HEK293 (cell line): ENCODE measurements around the gene SIDT2.

Source experiments
- CTCF ChIA-PET: fragments of 350-600 bp; formaldehyde crosslinking; extraction: SDS; loops from one replicate; lab custom pipeline; 2021; ENCODE audit warnings: antibody characterized with exemption; lab: Yijun Ruan, JAX
- POLR2A ChIA-PET: fragments of 300-600 bp; formaldehyde crosslinking; extraction: SDS; loops from one replicate; lab custom pipeline; 2020; ENCODE audit warnings: antibody characterized with exemption, inconsistent platforms; lab: Yijun Ruan, JAX
- H3K27ac ChIP-seq: fragments of 200-500 bp; sonication (Bioruptor generic); 2 replicates; pipeline ENCODE4 v1.5.1; 2014; ENCODE audit warnings: low read depth, low read length, control low read depth, inconsistent platforms; ENCODE audit errors: extremely low read depth
- H3K36me3 ChIP-seq, 2 experiments: fragments of 200-500 bp in 1 of 2; sonication (Bioruptor generic) in 1 of 2; 1 replicate in 1 of 2; 2 replicates in 1 of 2; pipeline ENCODE4 v1.5.1; 2014 to 2017; ENCODE audit warnings: inconsistent platforms in 2 of 2, low read length in 2 of 2; ENCODE audit not compliant: control insufficient read depth in 2 of 2, insufficient read depth in 1 of 2
- H3K4me1 ChIP-seq: fragments of 200-500 bp; sonication (Bioruptor generic); 2 replicates; pipeline ENCODE4 v1.5.1; 2014; ENCODE audit warnings: mild to moderate bottlenecking, low read length, inconsistent platforms; ENCODE audit not compliant: control insufficient read depth, insufficient read depth
- H3K4me3 ChIP-seq: 2 replicates; pipeline ENCODE4 v1.5.1; 2011; ENCODE audit warnings: low read depth, mild to moderate bottlenecking, control low read depth, low read length, moderate library complexity
- H3K9me3 ChIP-seq: fragments of 200-500 bp; sonication (Bioruptor generic); 2 replicates; pipeline ENCODE4 v1.5.1; 2014; ENCODE audit warnings: low read depth, low read length, inconsistent platforms; ENCODE audit not compliant: control insufficient read depth, insufficient read depth
- FEZF1 ChIP-seq: fragments of 450-650 bp; formaldehyde crosslinking; IDR thresholded peaks from 2 replicates; pipeline ENCODE4 v1.5.1; 2016; ENCODE audit warnings: missing biosample characterization, missing genetic modification characterization
- HOXC10 ChIP-seq: sonication (generic); formaldehyde crosslinking; IDR thresholded peaks from 2 replicates; pipeline ENCODE4 v1.8.1; 2023; ENCODE audit warnings: mild to moderate bottlenecking, missing genetic modification reagents
- MEIS1 ChIP-seq: sonication (generic); formaldehyde crosslinking; IDR thresholded peaks from 2 replicates; pipeline ENCODE4 v1.8.1; 2022; ENCODE audit warnings: missing genetic modification reagents, mild to moderate bottlenecking, borderline replicate concordance
- MZF1 ChIP-seq: fragments of 450-650 bp; formaldehyde crosslinking; IDR thresholded peaks from 2 replicates; pipeline ENCODE4 v1.5.1; 2017; ENCODE audit warnings: missing biosample characterization, missing genetic modification characterization, borderline replicate concordance
- OSR2 ChIP-seq: fragments of 450-650 bp; formaldehyde crosslinking; IDR thresholded peaks from 2 replicates; pipeline ENCODE4 v1.5.1; 2016; ENCODE audit warnings: missing biosample characterization, missing genetic modification characterization
- ZBTB20 ChIP-seq: fragments of 450-650 bp; formaldehyde crosslinking; IDR thresholded peaks from 2 replicates; pipeline ENCODE4 v1.5.1; 2016; ENCODE audit warnings: missing biosample characterization, missing genetic modification characterization
- ZEB2 ChIP-seq: fragments of 450-650 bp; formaldehyde crosslinking; IDR thresholded peaks from 2 replicates; pipeline ENCODE4 v1.5.1; 2016; ENCODE audit warnings: missing biosample characterization, missing genetic modification characterization
- ZFHX2 ChIP-seq: fragments of 450-650 bp; formaldehyde crosslinking; conservative IDR thresholded peaks from 2 replicates; pipeline ENCODE4 v1.5.1; 2016; ENCODE audit warnings: missing biosample characterization, missing genetic modification characterization
- ZNF169 ChIP-seq: fragments of 450-650 bp; formaldehyde crosslinking; IDR thresholded peaks from 2 replicates; pipeline ENCODE4 v1.5.1; 2016; ENCODE audit warnings: missing biosample characterization, missing genetic modification characterization
- ZNF2 ChIP-seq: fragments of 450-650 bp; formaldehyde crosslinking; IDR thresholded peaks from 2 replicates; pipeline ENCODE4 v1.5.1; 2016; ENCODE audit warnings: missing biosample characterization, missing genetic modification characterization
- ZNF221 ChIP-seq: fragments of 450-650 bp; formaldehyde crosslinking; IDR thresholded peaks from 2 replicates; pipeline ENCODE4 v1.5.1; 2017; ENCODE audit warnings: missing biosample characterization, missing genetic modification characterization, borderline replicate concordance
- ZNF391 ChIP-seq: fragments of 450-650 bp; formaldehyde crosslinking; IDR thresholded peaks from 2 replicates; pipeline ENCODE4 v1.5.1; 2016; ENCODE audit warnings: low read depth, missing biosample characterization, missing genetic modification characterization, borderline replicate concordance
- ZNF394 ChIP-seq: fragments of 450-650 bp; formaldehyde crosslinking; IDR thresholded peaks from 2 replicates; pipeline ENCODE4 v1.5.1; 2016; ENCODE audit warnings: missing biosample characterization, missing genetic modification characterization, mild to moderate bottlenecking, moderate library complexity, borderline replicate concordance
- ZNF549 ChIP-seq: fragments of 450-650 bp; IDR thresholded peaks from 2 replicates; pipeline ENCODE4 v1.5.1; 2018; ENCODE audit warnings: missing biosample characterization, missing genetic modification characterization, mild to moderate bottlenecking, inconsistent platforms, moderate library complexity
- ZNF596 ChIP-seq: fragments of 450-650 bp; IDR thresholded peaks from 2 replicates; pipeline ENCODE4 v1.5.0; 2018; ENCODE audit warnings: missing biosample characterization, mild to moderate bottlenecking, missing genetic modification characterization, moderate library complexity
- ZNF621 ChIP-seq: fragments of 450-650 bp; formaldehyde crosslinking; IDR thresholded peaks from 2 replicates; pipeline ENCODE4 v1.5.1; 2017; ENCODE audit warnings: missing biosample characterization, missing genetic modification characterization
- ZNF624 ChIP-seq: fragments of 450-650 bp; formaldehyde crosslinking; IDR thresholded peaks from 2 replicates; pipeline ENCODE4 v1.5.1; 2017; ENCODE audit warnings: missing biosample characterization, missing genetic modification characterization
- ZNF626 ChIP-seq: fragments of 450-650 bp; sonication (Bioruptor Pico); formaldehyde crosslinking; IDR thresholded peaks from 2 replicates; pipeline ENCODE4 v1.5.1; 2018; ENCODE audit warnings: missing biosample characterization, missing genetic modification characterization, inconsistent platforms
- ZNF777 ChIP-seq: fragments of 450-650 bp; formaldehyde crosslinking; IDR thresholded peaks from 2 replicates; pipeline ENCODE4 v1.5.1; 2017; ENCODE audit warnings: missing biosample characterization, missing genetic modification characterization, borderline replicate concordance
- ZNF830 ChIP-seq: fragments of 450-650 bp; IDR thresholded peaks from 2 replicates; pipeline ENCODE4 v1.5.0; 2018; ENCODE audit warnings: missing biosample characterization, missing genetic modification characterization, low read depth, mild to moderate bottlenecking, moderate library complexity
- TF ChIP-seq, protein P1 (sequence below): fragments of 450-650 bp; formaldehyde crosslinking; conservative IDR thresholded peaks from 2 replicates; pipeline ENCODE4 v1.5.1; 2016; ENCODE audit warnings: low read depth, missing biosample characterization, missing genetic modification characterization
- TF ChIP-seq, protein P2 (sequence below): fragments of 450-650 bp; formaldehyde crosslinking; IDR thresholded peaks from 2 replicates; pipeline ENCODE4 v1.5.1; 2016; ENCODE audit warnings: missing biosample characterization, missing genetic modification characterization, borderline replicate concordance
- TF ChIP-seq, protein P3 (sequence below): fragments of 450-650 bp; formaldehyde crosslinking; IDR thresholded peaks from 2 replicates; pipeline ENCODE4 v1.5.1; 2016; ENCODE audit warnings: missing biosample characterization, missing genetic modification characterization
- TF ChIP-seq, protein P4 (sequence below): fragments of 450-650 bp; formaldehyde crosslinking; IDR thresholded peaks from 2 replicates; pipeline ENCODE4 v1.5.1; 2016; ENCODE audit warnings: missing biosample characterization, missing genetic modification characterization, borderline replicate concordance

SIDT2 gene

GRCh38 chr11:117195761-117196160 lies 17.2 kb downstream of the SIDT2 start:
- Histone ChIP-seq H3K36me3 (peaks cover 0 to 48% of the 10 kb centered on the region in 2 experiments; a peak in 1 of 3 replicates), H3K27ac (no peak overlapping the region), H3K4me1 (no peaks in the 10 kb centered on the region), H3K4me3 (no peak overlapping the region), H3K9me3 (no peaks in the 10 kb centered on the region)
- TF ChIP-seq, protein P1, sequence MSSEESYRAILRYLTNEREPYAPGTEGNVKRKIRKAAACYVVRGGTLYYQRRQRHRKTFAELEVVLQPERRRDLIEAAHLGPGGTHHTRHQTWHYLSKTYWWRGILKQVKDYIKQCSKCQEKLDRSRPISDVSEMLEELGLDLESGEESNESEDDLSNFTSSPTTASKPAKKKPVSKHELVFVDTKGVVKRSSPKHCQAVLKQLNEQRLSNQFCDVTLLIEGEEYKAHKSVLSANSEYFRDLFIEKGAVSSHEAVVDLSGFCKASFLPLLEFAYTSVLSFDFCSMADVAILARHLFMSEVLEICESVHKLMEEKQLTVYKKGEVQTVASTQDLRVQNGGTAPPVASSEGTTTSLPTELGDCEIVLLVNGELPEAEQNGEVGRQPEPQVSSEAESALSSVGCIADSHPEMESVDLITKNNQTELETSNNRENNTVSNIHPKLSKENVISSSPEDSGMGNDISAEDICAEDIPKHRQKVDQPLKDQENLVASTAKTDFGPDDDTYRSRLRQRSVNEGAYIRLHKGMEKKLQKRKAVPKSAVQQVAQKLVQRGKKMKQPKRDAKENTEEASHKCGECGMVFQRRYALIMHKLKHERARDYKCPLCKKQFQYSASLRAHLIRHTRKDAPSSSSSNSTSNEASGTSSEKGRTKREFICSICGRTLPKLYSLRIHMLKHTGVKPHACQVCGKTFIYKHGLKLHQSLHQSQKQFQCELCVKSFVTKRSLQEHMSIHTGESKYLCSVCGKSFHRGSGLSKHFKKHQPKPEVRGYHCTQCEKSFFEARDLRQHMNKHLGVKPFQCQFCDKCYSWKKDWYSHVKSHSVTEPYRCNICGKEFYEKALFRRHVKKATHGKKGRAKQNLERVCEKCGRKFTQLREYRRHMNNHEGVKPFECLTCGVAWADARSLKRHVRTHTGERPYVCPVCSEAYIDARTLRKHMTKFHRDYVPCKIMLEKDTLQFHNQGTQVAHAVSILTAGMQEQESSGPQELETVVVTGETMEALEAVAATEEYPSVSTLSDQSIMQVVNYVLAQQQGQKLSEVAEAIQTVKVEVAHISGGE (tag by site-specific recombination): no peak
- no peak for TF ChIP-seq ZNF621 (tag by site-specific recombination)
- TF ChIP-seq ZNF596 (tag by site-specific recombination): no peak
- TF ChIP-seq ZEB2: no peak
- TF ChIP-seq, protein P2, sequence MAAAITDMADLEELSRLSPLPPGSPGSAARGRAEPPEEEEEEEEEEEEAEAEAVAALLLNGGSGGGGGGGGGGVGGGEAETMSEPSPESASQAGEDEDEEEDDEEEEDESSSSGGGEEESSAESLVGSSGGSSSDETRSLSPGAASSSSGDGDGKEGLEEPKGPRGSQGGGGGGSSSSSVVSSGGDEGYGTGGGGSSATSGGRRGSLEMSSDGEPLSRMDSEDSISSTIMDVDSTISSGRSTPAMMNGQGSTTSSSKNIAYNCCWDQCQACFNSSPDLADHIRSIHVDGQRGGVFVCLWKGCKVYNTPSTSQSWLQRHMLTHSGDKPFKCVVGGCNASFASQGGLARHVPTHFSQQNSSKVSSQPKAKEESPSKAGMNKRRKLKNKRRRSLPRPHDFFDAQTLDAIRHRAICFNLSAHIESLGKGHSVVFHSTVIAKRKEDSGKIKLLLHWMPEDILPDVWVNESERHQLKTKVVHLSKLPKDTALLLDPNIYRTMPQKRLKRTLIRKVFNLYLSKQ (tag by site-specific recombination): no peak
- TF ChIP-seq MEIS1 (CRISPR knock-in tag): no peak
- TF ChIP-seq ZNF830 (tag by site-specific recombination): no peak
- no peak for TF ChIP-seq ZNF394
- TF ChIP-seq ZFHX2 (tag by site-specific recombination): no peak
- no peak for TF ChIP-seq FEZF1 (tag by site-specific recombination)
- TF ChIP-seq, protein P3, sequence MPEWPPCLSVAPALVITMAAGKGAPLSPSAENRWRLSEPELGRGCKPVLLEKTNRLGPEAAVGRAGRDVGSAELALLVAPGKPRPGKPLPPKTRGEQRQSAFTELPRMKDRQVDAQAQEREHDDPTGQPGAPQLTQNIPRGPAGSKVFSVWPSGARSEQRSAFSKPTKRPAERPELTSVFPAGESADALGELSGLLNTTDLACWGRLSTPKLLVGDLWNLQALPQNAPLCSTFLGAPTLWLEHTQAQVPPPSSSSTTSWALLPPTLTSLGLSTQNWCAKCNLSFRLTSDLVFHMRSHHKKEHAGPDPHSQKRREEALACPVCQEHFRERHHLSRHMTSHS (tag by site-specific recombination): no peak
- no peak for TF ChIP-seq MZF1 (tag by site-specific recombination)
- no peak for TF ChIP-seq ZNF169 (tag by site-specific recombination)
- no peak for TF ChIP-seq HOXC10
- TF ChIP-seq ZNF777 (tag by site-specific recombination): no peak
- no peak for TF ChIP-seq ZBTB20 (tag by site-specific recombination)
- TF ChIP-seq ZNF2 (tag by site-specific recombination): no peak
- CTCF ChIA-PET: no interaction called here
- POLR2A ChIA-PET: no interaction called here

- CTCF ChIA-PET: interaction anchor here (0.5 to 2.4 kb wide), 6 partner anchors 19 to 710 kb away, joined by 3 to 10 read pairs (median 3); no protein-coding TSS in a partner anchor
- no peak overlapping the region for H3K4me3 ChIP-seq
- H3K36me3 ChIP-seq: peaks cover 0 to 40% of the 10 kb centered on the region in 2 experiments; a peak in 1 of 3 replicates
- H3K9me3 ChIP-seq: no peaks in the 10 kb centered on the region
- POLR2A ChIA-PET: no interaction called here
- H3K4me1 ChIP-seq: no peaks in the 10 kb centered on the region
- no peak overlapping the region for H3K27ac ChIP-seq
- no peak for TF ChIP-seq ZNF549
- TF ChIP-seq ZNF626 (tag by site-specific recombination): no peak
- TF ChIP-seq, protein P4, sequence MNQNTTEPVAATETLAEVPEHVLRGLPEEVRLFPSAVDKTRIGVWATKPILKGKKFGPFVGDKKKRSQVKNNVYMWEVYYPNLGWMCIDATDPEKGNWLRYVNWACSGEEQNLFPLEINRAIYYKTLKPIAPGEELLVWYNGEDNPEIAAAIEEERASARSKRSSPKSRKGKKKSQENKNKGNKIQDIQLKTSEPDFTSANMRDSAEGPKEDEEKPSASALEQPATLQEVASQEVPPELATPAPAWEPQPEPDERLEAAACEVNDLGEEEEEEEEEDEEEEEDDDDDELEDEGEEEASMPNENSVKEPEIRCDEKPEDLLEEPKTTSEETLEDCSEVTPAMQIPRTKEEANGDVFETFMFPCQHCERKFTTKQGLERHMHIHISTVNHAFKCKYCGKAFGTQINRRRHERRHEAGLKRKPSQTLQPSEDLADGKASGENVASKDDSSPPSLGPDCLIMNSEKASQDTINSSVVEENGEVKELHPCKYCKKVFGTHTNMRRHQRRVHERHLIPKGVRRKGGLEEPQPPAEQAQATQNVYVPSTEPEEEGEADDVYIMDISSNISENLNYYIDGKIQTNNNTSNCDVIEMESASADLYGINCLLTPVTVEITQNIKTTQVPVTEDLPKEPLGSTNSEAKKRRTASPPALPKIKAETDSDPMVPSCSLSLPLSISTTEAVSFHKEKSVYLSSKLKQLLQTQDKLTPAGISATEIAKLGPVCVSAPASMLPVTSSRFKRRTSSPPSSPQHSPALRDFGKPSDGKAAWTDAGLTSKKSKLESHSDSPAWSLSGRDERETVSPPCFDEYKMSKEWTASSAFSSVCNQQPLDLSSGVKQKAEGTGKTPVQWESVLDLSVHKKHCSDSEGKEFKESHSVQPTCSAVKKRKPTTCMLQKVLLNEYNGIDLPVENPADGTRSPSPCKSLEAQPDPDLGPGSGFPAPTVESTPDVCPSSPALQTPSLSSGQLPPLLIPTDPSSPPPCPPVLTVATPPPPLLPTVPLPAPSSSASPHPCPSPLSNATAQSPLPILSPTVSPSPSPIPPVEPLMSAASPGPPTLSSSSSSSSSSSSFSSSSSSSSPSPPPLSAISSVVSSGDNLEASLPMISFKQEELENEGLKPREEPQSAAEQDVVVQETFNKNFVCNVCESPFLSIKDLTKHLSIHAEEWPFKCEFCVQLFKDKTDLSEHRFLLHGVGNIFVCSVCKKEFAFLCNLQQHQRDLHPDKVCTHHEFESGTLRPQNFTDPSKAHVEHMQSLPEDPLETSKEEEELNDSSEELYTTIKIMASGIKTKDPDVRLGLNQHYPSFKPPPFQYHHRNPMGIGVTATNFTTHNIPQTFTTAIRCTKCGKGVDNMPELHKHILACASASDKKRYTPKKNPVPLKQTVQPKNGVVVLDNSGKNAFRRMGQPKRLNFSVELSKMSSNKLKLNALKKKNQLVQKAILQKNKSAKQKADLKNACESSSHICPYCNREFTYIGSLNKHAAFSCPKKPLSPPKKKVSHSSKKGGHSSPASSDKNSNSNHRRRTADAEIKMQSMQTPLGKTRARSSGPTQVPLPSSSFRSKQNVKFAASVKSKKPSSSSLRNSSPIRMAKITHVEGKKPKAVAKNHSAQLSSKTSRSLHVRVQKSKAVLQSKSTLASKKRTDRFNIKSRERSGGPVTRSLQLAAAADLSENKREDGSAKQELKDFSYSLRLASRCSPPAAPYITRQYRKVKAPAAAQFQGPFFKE (tag by site-specific recombination): no peak
- TF ChIP-seq ZNF221 (tag by site-specific recombination): no peak
- TF ChIP-seq ZNF624 (tag by site-specific recombination): no peak
- no peak for TF ChIP-seq OSR2 (tag by site-specific recombination)
- no peak for TF ChIP-seq ZNF391 (tag by site-specific recombination)
Observed at GRCh38 chr11:117197006-117197405, 18.5 kb downstream of the SIDT2 start.
